ENCODE results near the gene DEK.

DEK gene

DNA sequence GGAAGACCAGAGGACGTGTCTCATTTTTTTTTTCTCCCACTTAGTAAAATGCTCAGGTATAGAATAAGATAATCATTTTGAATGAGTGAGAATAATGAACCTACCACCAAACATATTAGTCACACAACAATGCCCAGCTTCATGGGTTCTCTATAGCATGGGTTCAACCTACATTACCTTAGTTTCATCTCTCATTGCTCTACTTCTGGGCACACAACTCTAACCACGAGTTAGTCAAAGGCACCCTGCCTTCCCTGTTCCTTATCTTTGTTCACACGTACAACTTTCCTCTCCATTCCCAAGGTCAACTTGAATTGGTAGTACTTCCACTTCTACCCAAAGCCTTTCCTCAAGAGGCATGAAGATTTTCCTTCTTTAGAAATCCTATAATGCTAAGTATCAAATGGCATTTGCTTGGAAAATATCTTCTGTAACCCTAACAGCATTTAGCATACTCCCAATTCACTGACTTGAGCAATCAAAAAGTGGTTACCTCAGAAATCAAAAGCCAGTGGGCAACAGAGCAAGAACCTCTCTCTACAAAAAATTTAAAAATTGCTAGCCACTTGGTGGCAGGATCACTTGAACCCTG, 20.9 kb downstream of the DEK start:
- in situ Hi-C loops (cut with MboI; ENCODE audit: low sequenced_read_pairs, unreplicated experiment) = no loop called here
- DNase-seq (ENCODE audit: low spot score) = no peak
- TF ChIP-seq, protein P1, sequence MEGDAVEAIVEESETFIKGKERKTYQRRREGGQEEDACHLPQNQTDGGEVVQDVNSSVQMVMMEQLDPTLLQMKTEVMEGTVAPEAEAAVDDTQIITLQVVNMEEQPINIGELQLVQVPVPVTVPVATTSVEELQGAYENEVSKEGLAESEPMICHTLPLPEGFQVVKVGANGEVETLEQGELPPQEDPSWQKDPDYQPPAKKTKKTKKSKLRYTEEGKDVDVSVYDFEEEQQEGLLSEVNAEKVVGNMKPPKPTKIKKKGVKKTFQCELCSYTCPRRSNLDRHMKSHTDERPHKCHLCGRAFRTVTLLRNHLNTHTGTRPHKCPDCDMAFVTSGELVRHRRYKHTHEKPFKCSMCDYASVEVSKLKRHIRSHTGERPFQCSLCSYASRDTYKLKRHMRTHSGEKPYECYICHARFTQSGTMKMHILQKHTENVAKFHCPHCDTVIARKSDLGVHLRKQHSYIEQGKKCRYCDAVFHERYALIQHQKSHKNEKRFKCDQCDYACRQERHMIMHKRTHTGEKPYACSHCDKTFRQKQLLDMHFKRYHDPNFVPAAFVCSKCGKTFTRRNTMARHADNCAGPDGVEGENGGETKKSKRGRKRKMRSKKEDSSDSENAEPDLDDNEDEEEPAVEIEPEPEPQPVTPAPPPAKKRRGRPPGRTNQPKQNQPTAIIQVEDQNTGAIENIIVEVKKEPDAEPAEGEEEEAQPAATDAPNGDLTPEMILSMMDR (IDR thresholded peaks at IDR 0.05; ENCODE audit: borderline replicate concordance, control extremely low read depth, extremely low read depth, insufficient read depth, missing control alignments) = no peak

DNA sequence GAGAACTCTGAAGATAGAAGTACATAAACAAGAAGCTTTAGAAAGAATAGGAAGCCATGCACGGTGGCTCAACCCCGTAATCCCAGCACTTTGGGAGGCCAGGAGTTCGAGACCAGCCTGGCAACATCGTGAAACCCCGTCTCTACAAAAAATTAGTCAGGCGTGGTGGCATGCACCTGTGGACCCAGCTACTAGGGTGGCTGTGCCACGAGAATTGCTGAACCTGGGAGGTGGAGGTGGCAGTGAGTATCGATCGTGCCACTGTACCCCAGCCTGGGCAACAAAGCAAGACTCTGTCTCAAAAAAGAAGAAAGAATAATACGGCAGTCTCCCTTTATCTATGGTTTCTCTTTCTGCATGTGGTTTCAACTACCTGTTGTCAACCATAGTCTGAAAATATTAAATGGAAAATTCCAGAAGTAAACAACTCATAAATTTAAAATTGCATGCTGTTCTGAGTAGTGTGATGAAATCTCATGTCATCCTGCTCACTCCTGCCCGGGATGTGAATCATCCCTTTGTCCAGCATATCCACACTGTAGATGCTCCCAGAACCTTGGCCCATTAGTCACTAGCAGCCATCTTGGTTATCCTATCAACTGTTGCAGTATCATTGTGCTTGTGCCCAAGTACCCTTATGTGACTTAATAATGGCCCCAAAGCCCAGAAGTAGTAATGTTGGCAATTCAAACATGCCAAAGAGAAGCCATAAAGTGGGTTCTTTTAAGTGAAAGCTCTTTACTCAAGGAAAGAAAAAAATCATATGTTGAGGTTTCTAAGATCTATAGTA, 22.1 kb downstream of the DEK start:
- in situ Hi-C loops (cut with MboI; ENCODE audit: low sequenced_read_pairs, unreplicated experiment) = no loop called here

DNA sequence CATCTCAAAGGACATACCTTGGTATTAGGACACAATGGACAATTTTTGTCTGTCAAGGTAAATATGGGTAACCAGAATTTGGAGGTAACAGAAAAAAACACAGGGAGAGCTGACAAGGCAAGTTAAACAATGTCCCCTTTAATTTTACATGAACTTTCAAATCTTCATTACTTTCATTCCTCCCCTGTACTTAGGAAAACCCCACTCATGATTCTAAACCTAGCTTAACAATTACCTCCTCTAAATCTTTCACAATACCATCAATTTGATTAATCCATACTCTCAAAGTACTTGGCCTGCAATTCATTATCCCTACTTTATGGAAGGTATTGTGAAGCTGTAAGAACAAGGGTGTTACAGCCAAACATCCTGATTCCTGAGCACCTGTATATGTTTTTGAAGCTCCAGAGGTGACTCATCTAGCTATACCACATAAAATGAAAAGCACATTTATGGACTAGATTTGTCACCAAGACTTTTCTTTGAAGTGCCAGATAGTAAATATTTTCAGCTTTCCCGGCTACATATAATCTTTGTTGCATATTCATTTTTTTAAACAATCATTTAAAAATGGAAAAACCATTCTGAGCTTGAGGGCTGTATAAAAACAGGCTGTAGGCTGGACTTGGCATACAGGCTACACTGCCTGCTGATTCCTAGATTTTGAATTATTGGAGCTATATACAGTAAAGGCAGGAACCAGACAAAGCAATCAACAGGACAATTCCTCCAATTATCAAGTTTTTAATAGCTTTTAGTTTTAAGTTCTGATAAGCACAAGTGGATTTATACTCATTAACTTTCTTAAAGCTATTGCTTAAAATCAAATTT, 22.9 kb downstream of the DEK start:
- in situ Hi-C loops (cut with MboI; ENCODE audit: low sequenced_read_pairs, unreplicated experiment) = no loop called here
- DNase-seq (ENCODE audit: low spot score) = no peak
- TF ChIP-seq, protein P1 (IDR thresholded peaks at IDR 0.05; ENCODE audit: borderline replicate concordance, control extremely low read depth, extremely low read depth, insufficient read depth, missing control alignments) = no peak

More for the DNA sequence above, 22.1 kb downstream of the DEK start:
- no peak for DNase-seq (ENCODE audit: low spot score)
- TF ChIP-seq, protein P1 (IDR thresholded peaks at IDR 0.05; ENCODE audit: borderline replicate concordance, control extremely low read depth, extremely low read depth, insufficient read depth, missing control alignments) = no peak

DNA sequence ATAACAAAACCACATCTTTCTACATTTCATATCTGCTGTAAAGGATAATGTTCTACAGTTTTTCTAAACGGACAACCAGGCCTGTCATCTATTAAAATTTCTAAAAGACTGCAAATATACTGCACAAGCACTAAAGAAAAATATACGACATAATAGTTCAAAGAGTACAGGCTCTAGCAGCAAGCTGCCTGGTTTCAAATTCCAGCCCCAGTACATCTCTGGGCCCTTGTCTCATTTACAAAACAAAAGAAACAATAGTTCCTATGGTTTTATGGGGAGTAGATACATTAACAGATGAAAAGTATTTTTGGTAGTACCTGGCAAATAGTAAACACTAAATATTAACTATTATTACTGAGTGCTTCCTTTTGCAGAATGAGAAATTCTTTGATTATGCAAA, 24.1 kb downstream of the DEK start:
- in situ Hi-C loops (cut with MboI; ENCODE audit: low sequenced_read_pairs, unreplicated experiment) = no loop called here
- no peak for DNase-seq (ENCODE audit: low spot score)
- TF ChIP-seq, protein P1 (IDR thresholded peaks at IDR 0.05; ENCODE audit: borderline replicate concordance, control extremely low read depth, extremely low read depth, insufficient read depth, missing control alignments) = no peak

DNA sequence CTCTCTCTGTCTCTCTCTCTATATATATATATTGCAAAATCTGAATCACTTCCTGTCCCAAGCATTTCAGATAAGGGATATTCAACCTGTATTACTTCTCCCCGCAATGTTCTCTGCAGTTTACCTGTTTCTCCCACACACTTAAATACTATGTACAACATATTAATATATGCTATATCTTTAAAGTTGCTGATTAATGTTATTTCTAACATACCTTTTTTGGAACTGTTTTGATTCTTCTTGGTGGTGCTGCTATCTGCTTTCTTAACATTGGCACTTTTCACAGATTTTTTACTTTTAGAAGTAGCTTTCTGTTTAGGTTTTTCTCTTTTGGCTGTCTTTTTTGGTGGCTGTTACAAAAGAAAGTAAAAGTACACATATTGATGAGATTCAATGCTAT, 27.2 kb downstream of the DEK start:
- DNase-seq (ENCODE audit: low spot score) = no peak
- TF ChIP-seq, protein P1 (IDR thresholded peaks at IDR 0.05; ENCODE audit: borderline replicate concordance, control extremely low read depth, extremely low read depth, insufficient read depth, missing control alignments) = no peak
- in situ Hi-C loops (cut with MboI; ENCODE audit: low sequenced_read_pairs, unreplicated experiment) = no loop called here

DNA sequence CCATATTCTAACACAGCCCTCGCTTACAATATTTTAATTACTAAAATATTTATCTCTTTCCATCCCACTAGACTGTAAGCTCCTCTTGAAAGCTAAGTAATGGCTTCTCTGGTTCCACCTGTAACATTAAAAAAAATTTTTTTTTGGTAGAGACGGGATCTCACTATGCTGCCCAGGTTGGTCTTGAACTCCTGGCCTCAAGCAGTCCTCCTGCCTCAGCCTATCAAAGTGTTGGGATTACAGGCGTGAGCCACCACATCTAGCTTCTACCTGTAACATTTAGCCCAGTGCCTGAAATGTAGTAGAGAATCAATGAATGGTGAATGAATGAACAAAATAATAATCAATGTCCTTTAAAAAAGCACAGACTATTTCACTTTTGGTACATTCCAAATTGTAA, 28.8 kb downstream of the DEK start:
- in situ Hi-C loops (cut with MboI; ENCODE audit: low sequenced_read_pairs, unreplicated experiment) = no loop called here
- no peak for DNase-seq (ENCODE audit: low spot score)
- TF ChIP-seq, protein P1 (IDR thresholded peaks at IDR 0.05; ENCODE audit: borderline replicate concordance, control extremely low read depth, extremely low read depth, insufficient read depth, missing control alignments) = no peak

Measured in GM13976 (cell line).